Keratinocyte (primary cell): ENCODE results near the gene GFAP. TPM values are rescaled to one million over a fixed set of nuclear protein-coding genes. Genes with fewer than 3 reads are reported as not detected.

Experiments used
- DNase-seq: peaks from one replicate; pipeline ENCODE4 v3.0.0-alpha.2; 2011; ENCODE audit warnings: low read depth, missing footprints, low spot score
- FAIRE-seq: peaks from 2 replicates; lab custom pipeline; 2011; peaks lifted over from hg19 to GRCh38; lab: Jason Lieb, UNC
- H2AFZ ChIP-seq: 2 replicates; pipeline ENCODE4 v1.6.0; 2012; ENCODE audit warnings: low read length, control low read depth, inconsistent platforms; ENCODE audit not compliant: control insufficient read depth
- H3K27ac ChIP-seq: 2 replicates; pipeline ENCODE4 v1.5.1; 2011; ENCODE audit warnings: low read length; ENCODE audit not compliant: control insufficient read depth, insufficient read depth
- H3K27me3 ChIP-seq: 3 replicates; pipeline ENCODE4 v1.6.0; 2011; ENCODE audit warnings: low read length; ENCODE audit not compliant: control insufficient read depth, insufficient read depth; ENCODE audit errors: extremely low read depth
- H3K36me3 ChIP-seq, 2 experiments: 2 replicates in 1 of 2; 3 replicates in 1 of 2; pipeline ENCODE4 v1.5.1; 2011; ENCODE audit warnings: low read length in 2 of 2, mild to moderate bottlenecking in 1 of 2; ENCODE audit not compliant: control insufficient read depth in 2 of 2, insufficient read depth in 2 of 2; ENCODE audit errors: extremely low read depth in 1 of 2
- H3K4me1 ChIP-seq: 3 replicates; pipeline ENCODE4 v1.5.1; 2011; ENCODE audit warnings: low read length; ENCODE audit not compliant: control insufficient read depth, insufficient read depth; ENCODE audit errors: extremely low read depth
- H3K4me2 ChIP-seq: 3 replicates; pipeline ENCODE4 v1.6.0; 2011; ENCODE audit warnings: low read depth, low read length; ENCODE audit not compliant: control insufficient read depth, insufficient read depth; ENCODE audit errors: extremely low read depth
- H3K4me3 ChIP-seq, 3 experiments: fragments of 200-600 bp in 1 of 3; sonication (generic) in 1 of 3; 2 replicates in 2 of 3; 3 replicates in 1 of 3; pipeline ENCODE4 v1.5.1; 2011 to 2016; ENCODE audit warnings: low read length in 3 of 3, mild to moderate bottlenecking in 3 of 3, control low read depth in 2 of 3, inconsistent platforms in 1 of 3, low read depth in 1 of 3, mixed read lengths in 1 of 3, mixed run types in 1 of 3, moderate library complexity in 1 of 3; ENCODE audit not compliant: control insufficient read depth in 2 of 3, insufficient read depth in 2 of 3; ENCODE audit errors: extremely low read depth in 1 of 3
- H3K79me2 ChIP-seq: 2 replicates; pipeline ENCODE4 v1.6.0; 2012; ENCODE audit warnings: low read length; ENCODE audit not compliant: control insufficient read depth, insufficient read depth
- H3K9ac ChIP-seq: 3 replicates; pipeline ENCODE4 v1.6.0; 2011; ENCODE audit warnings: low read length; ENCODE audit not compliant: control insufficient read depth, insufficient read depth; ENCODE audit errors: extremely low read depth
- H3K9me1 ChIP-seq: 3 replicates; pipeline ENCODE4 v1.6.0; 2011; ENCODE audit warnings: low read length; ENCODE audit not compliant: control insufficient read depth, insufficient read depth; ENCODE audit errors: extremely low read depth
- H3K9me3 ChIP-seq: 2 replicates; pipeline ENCODE4 v1.5.1; 2012; ENCODE audit warnings: low read depth, low read length; ENCODE audit not compliant: control insufficient read depth
- H4K20me1 ChIP-seq: 3 replicates; pipeline ENCODE4 v1.6.0; 2011; ENCODE audit warnings: low read length; ENCODE audit not compliant: control insufficient read depth, insufficient read depth; ENCODE audit errors: extremely low read depth
- EZH2 ChIP-seq: IDR thresholded peaks from one replicate; pipeline ENCODE4 v1.6.1; 2012; ENCODE audit warnings: inconsistent platforms, mild to moderate bottlenecking, low read length, moderate library complexity
- dilution Hi-C: fragments of 300-500 bp; cut with MboI; formaldehyde crosslinking; loops from one replicate; pipeline ENCODE4 v1.7.0; 2020; ENCODE audit warnings: low sequenced_read_pairs; ENCODE audit not compliant: extremely low pct_ligation_motif_present
- polyA plus RNA-seq, 5 experiments: library from polyadenylated mRNA; depleted of rRNA in 3 of 5; stranded (reverse) in 3 of 5; stranded (forward) in 1 of 5; unstranded in 1 of 5; fragments of >200 nt; gene quantifications; 1 replicate in 1 of 5; 2 replicates in 3 of 5; 3 replicates in 1 of 5; pipeline versions ENCODE4 v1.2.1 to v1.2.3, GENCODE V29; 2011 to 2012; ENCODE audit warnings: missing spikeins in 2 of 5, low read depth in 1 of 5, low replicate concordance in 1 of 5
- TF ChIP-seq, protein P1 (sequence below), 3 experiments: IDR thresholded peaks in 1 of 3; conservative IDR thresholded peaks in 1 of 3; optimal IDR thresholded peaks in 1 of 3; 2 replicates in 2 of 3; 3 replicates in 1 of 3; pipeline versions ENCODE3 to v1.5.1; 2011; ENCODE audit warnings: low read length in 3 of 3, mild to moderate bottlenecking in 3 of 3, moderate library complexity in 2 of 3, control low read depth in 1 of 3, inconsistent platforms in 1 of 3; ENCODE audit not compliant: insufficient read depth in 2 of 3; ENCODE audit errors: extremely low read depth in 1 of 3

GFAP gene
- polyA plus RNA-seq, 1 donor (not counting 4 experiments of a cell fraction or from before 2014, with no cell fraction given) = 0.14 TPM

DNA sequence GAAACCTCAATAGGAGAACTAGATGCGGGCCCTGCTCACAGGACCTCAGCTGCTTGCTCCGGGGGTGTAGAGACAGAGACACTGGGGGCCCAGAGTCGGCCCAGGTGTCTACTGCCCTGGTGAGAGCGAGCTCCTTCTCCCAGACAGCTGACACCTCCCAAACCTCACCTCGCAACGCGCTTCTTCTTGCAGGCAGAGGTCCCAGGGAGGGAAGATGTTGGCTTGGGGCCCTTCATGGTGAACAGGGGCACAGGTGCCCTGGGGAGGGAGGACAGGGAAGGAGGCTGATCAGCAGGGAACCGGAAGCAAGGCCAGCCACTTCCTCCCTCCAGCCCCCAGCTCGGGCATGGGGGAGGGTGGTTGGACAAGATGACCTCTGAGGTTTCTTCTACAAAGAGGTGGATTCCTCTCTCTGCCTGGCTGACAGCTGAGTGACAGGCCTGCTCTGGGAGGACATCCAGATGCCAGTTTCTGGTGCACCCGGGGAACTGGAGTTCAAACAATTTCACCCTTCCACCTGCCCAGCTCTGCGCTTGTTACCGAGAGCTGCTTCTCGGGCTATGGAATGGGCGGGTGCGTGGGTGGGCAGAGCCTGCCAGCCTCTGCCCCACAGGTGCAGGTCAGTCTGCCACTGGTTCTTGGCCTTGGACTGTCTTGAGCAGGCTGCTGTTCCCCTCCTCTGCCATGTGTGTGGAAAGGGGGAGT is 11.7 kb upstream of the GFAP start:
- H3K4me3 ChIP-seq = no peak overlapping the region
- H3K79me2 ChIP-seq = no peaks in the 10 kb centered on the region
- no peaks in the 10 kb centered on the region for H3K4me1 ChIP-seq
- H3K27ac ChIP-seq = no peak overlapping the region
- no peaks in the 10 kb centered on the region for H3K27me3 ChIP-seq
- no peak overlapping the region for H3K4me2 ChIP-seq
- H2AFZ ChIP-seq = no peak overlapping the region
- DNase-seq (no peak), FAIRE-seq (no peak)
- H3K9me1 ChIP-seq = no peaks in the 10 kb centered on the region
- H3K9ac ChIP-seq = no peak overlapping the region
- dilution Hi-C loops = no loop called here
- no peaks in the 10 kb centered on the region for H4K20me1 ChIP-seq
- H3K9me3 ChIP-seq = no peaks in the 10 kb centered on the region
- H3K36me3 ChIP-seq = peaks cover 2 to 55% of the 10 kb centered on the region in 2 experiments
- TF ChIP-seq EZH2 = no peak
- TF ChIP-seq, protein P1, sequence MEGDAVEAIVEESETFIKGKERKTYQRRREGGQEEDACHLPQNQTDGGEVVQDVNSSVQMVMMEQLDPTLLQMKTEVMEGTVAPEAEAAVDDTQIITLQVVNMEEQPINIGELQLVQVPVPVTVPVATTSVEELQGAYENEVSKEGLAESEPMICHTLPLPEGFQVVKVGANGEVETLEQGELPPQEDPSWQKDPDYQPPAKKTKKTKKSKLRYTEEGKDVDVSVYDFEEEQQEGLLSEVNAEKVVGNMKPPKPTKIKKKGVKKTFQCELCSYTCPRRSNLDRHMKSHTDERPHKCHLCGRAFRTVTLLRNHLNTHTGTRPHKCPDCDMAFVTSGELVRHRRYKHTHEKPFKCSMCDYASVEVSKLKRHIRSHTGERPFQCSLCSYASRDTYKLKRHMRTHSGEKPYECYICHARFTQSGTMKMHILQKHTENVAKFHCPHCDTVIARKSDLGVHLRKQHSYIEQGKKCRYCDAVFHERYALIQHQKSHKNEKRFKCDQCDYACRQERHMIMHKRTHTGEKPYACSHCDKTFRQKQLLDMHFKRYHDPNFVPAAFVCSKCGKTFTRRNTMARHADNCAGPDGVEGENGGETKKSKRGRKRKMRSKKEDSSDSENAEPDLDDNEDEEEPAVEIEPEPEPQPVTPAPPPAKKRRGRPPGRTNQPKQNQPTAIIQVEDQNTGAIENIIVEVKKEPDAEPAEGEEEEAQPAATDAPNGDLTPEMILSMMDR (optimal IDR thresholded peaks at IDR 0.05 in 1 of 3, IDR thresholded peaks at IDR 0.05 in 1 of 3, conservative IDR thresholded peaks at IDR 0.05 in 1 of 3; ENCODE audit: extremely low read depth in 1 of 3, insufficient read depth in 2 of 3, low read length in 3 of 3) = no peak

- no peak overlapping the region for H3K4me3 ChIP-seq
- DNase-seq (no peak), FAIRE-seq (no peak)
- no peak overlapping the region for H3K27ac ChIP-seq
- dilution Hi-C loops = no loop called here
- TF ChIP-seq EZH2 = no peak
- TF ChIP-seq, protein P1 (optimal IDR thresholded peaks at IDR 0.05 in 1 of 3, IDR thresholded peaks at IDR 0.05 in 1 of 3, conservative IDR thresholded peaks at IDR 0.05 in 1 of 3; ENCODE audit: extremely low read depth in 1 of 3, insufficient read depth in 2 of 3, low read length in 3 of 3) = no peak
- H4K20me1 ChIP-seq = no peaks in the 10 kb centered on the region
- H3K36me3 ChIP-seq = peaks cover 2 to 45% of the 10 kb centered on the region in 2 experiments
- H3K27me3 ChIP-seq = no peaks in the 10 kb centered on the region
- no peaks in the 10 kb centered on the region for H3K9me1 ChIP-seq
- H3K79me2 ChIP-seq = no peaks in the 10 kb centered on the region
- H3K9me3 ChIP-seq = no peaks in the 10 kb centered on the region
- no peak overlapping the region for H3K4me2 ChIP-seq
- H3K9ac ChIP-seq = no peak overlapping the region
- no peak overlapping the region for H2AFZ ChIP-seq
- H3K4me1 ChIP-seq = no peaks in the 10 kb centered on the region
These were observed 10.7 kb upstream of the GFAP start for GRCh38 chr17:44925731-44926697.
